ENCODE data around the gene TAF11L4. TPM values are rescaled to one million over a fixed set of nuclear protein-coding genes. Genes with fewer than 3 reads are reported as not detected.
"Not testable (repeated sequence)": the region's sequence is repeated elsewhere in the genome, so short reads cannot be mapped to it uniquely, and the experiment has no call there.

TAF11L4 gene
- total and polyA plus RNA-seq, 10 donors, result not detected

DNA sequence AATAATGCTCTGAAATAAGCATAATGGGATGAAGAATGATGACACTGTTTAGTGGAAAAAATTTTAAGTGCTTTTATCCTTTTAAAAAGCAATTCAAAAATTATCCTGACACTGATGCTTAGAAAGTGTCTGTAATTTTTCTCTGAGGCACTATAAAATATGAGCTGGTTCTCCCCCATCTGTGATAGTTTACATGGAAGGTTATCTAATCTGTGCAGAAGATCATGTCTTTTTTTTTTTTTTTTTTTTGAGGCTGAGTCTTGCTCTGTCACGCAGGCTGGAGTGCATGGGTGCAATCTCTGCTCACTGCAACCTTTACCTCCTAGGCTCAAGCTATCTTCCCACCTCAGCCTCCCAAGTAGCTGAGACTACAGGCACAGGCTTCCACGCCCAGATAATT, 38.8 kb upstream of the TAF11L4 start:
- Histone ChIP-seq H3K36me3 (no peaks in the 10 kb centered on the region), H3K4me1 (peaks cover 0 to 3% (median 0%) of the 10 kb centered on the region in 6 donors), H3K9me3 (no peaks in the 10 kb centered on the region), H3K4me3 (no peak overlapping the region), H3K27me3 (replicated peaks in 1 of 7) (no peaks in the 10 kb centered on the region), H3K27ac (no peak overlapping the region)
- 67 to 83% (median 79%) methylated on average over 2 of the region's 2 CpGs for WGBS, 5 donors
- intact Hi-C loops (cut with DNase I; ENCODE audit: low total_unique reads), result no loop called here
- TF ChIP-seq, protein P1, sequence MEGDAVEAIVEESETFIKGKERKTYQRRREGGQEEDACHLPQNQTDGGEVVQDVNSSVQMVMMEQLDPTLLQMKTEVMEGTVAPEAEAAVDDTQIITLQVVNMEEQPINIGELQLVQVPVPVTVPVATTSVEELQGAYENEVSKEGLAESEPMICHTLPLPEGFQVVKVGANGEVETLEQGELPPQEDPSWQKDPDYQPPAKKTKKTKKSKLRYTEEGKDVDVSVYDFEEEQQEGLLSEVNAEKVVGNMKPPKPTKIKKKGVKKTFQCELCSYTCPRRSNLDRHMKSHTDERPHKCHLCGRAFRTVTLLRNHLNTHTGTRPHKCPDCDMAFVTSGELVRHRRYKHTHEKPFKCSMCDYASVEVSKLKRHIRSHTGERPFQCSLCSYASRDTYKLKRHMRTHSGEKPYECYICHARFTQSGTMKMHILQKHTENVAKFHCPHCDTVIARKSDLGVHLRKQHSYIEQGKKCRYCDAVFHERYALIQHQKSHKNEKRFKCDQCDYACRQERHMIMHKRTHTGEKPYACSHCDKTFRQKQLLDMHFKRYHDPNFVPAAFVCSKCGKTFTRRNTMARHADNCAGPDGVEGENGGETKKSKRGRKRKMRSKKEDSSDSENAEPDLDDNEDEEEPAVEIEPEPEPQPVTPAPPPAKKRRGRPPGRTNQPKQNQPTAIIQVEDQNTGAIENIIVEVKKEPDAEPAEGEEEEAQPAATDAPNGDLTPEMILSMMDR (IDR thresholded peaks at IDR 0.05 in 8 of 11, conservative IDR thresholded peaks at IDR 0.05 in 3 of 11), result no peak
- TF ChIP-seq POLR2A (IDR thresholded peaks at IDR 0.05) (no peak), POLR2AphosphoS5 (IDR thresholded peaks at IDR 0.05) (no peak)
- no peak for DNase-seq

DNA sequence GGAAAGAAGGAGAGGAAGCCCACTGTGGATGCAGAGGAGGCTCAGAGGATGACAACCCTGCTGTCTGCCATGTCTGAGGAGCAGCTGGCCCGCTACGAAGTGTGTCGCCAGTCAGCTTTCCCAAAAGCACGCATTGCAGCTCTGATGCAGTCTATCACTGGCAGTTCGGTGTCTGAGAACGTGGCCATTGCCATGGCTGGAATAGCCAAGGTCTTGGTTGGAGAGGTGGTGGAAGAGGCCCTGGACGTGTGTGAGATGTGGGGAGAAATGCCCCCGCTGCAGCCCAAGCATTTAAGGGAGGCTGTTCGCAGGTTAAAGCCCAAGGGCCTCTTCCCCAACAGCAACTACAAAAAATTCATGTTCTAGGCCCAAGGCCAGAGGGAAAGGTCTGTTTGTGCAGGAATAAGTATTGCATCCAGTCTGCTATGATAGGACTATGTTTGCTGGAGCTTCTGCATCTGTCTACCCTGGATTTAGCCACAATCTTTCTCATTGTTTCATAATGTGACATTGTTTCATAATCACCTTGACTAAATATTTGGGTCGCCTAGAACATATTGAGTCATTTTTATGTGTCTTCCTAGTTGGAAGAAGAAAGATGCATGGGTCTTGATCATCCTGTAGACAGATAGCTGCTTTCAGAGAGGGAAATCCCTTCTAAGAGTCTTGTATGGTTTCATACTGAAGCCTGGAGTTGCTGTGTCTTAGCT, 35.0 kb upstream of the TAF11L4 start:
- peak; percentile 65 for DNase-seq
- H3K36me3 ChIP-seq; H3K4me1 ChIP-seq; H3K27me3 ChIP-seq (replicated peaks in 1 of 7); intact Hi-C loops (cut with DNase I; ENCODE audit: low total_unique reads); H3K4me3 ChIP-seq; H3K9me3 ChIP-seq; H3K27ac ChIP-seq: not testable (repeated sequence)
- 84 to 92% (median 88%) methylated on average over 10 of the region's 10 CpGs for WGBS, 5 donors

DNA sequence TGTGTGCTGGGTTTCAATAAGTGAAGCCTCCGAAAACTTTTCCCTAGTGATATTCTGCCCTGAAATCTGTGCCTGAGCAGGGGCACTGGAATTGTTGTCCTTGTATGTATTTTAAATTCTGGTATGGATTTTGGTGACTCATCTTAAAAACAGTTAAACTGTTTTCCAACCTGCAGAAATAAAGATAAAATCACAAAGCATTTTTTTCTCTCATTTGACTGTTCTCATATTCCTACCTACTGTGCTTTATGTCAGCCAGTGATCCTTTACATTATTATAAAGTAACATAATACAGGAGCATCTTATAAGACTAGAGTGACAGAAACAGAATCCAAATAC, 34.5 kb upstream of the TAF11L4 start:
- intact Hi-C loops (cut with DNase I; ENCODE audit: low total_unique reads), result no loop called here
- Histone ChIP-seq H3K4me3 (no peak overlapping the region), H3K27ac (no peak overlapping the region), H3K9me3 (peaks cover 0 to 7% (median 0%) of the 10 kb centered on the region in 8 donors), H3K36me3 (no peaks in the 10 kb centered on the region), H3K27me3 (replicated peaks in 1 of 7) (no peaks in the 10 kb centered on the region), H3K4me1 (no peaks in the 10 kb centered on the region)
- WGBS, 5 donors, result 88 to 96% (median 96%) methylated on average over 1 of the region's 1 CpG
- TF ChIP-seq, protein P1 (IDR thresholded peaks at IDR 0.05 in 8 of 11, conservative IDR thresholded peaks at IDR 0.05 in 3 of 11), result no peak
- TF ChIP-seq POLR2A (IDR thresholded peaks at IDR 0.05) (no peak), POLR2AphosphoS5 (IDR thresholded peaks at IDR 0.05) (no peak)
- no peak for DNase-seq

DNA sequence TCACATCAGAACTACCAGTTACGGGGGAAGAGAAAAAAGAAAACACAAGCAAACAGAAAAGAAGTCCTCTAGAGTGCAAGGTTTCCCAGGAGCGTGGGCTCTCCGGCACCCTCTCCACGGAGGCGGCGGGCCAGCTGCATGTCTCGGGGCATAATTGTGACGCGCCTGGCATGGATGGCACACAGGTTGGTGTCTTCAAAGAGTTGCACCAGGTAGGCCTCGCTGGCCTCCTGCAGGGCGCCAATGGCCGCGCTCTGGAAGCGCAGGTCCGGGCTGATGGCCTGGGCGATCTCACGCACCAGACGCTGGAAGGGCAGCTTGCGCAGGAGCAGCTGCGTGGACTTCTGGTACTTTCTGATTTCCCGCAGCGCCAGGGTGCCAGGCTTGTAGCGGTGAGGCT, 30.3 kb upstream of the TAF11L4 start:
- H3K4me3 ChIP-seq; DNase-seq; H3K36me3 ChIP-seq; intact Hi-C loops (cut with DNase I; ENCODE audit: low total_unique reads); H3K27me3 ChIP-seq (replicated peaks in 1 of 7); H3K27ac ChIP-seq; H3K4me1 ChIP-seq: not testable (repeated sequence)
- 94 to 96% (median 96%) methylated on average over 17 to 23 of the region's 23 CpGs for WGBS, 5 donors
- peaks cover 0 to 12% (median 0%) of the 10 kb centered on the region in 8 donors for H3K9me3 ChIP-seq

DNA sequence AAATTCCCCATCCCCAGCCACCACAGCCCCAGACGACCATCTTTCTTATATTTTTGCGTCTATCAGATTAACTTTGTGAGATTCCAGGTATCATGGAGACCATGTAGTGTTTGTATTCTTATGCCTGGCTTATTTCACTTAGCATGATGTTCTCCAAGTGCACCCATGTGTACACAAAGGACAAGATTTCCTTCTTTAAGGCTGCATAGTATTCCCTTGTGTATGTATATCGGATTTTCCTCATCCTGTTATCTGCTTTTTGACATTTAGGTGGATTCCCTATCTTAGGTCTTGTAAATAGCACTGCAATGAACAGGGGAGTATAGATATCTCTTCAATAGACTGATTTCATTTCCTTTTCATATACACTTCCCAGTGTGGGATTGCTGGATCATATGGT, 28.8 kb upstream of the TAF11L4 start:
- Histone ChIP-seq H3K4me1 (no peaks in the 10 kb centered on the region), H3K9me3 (peaks cover 0 to 12% (median 0%) of the 10 kb centered on the region in 8 donors), H3K4me3 (no peak overlapping the region), H3K27me3 (replicated peaks in 1 of 7) (no peaks in the 10 kb centered on the region), H3K27ac (no peak overlapping the region), H3K36me3 (no peaks in the 10 kb centered on the region)
- TF ChIP-seq, protein P1 (IDR thresholded peaks at IDR 0.05 in 8 of 11, conservative IDR thresholded peaks at IDR 0.05 in 3 of 11), result no peak
- no peak for TF ChIP-seq POLR2A (IDR thresholded peaks at IDR 0.05)
- TF ChIP-seq POLR2AphosphoS5 (IDR thresholded peaks at IDR 0.05), result no peak
- WGBS, 5 donors, result 88 to 93% (median 91%) methylated on average over 3 of the region's 3 CpGs
- intact Hi-C loops (cut with DNase I; ENCODE audit: low total_unique reads), result no loop called here
- DNase-seq, result no peak

Data from spleen (tissue), 11 donors.